IPS DF 6.9 (cell line): ENCODE data around the gene CCR5AS.
"Not testable (repeated sequence)": the region's sequence is repeated elsewhere in the genome, so short reads cannot be mapped to it uniquely, and the experiment has no call there.

Experiments used
- DNase-seq: peaks from one replicate; pipeline ENCODE4 v3.0.0-alpha.2; 2013; ENCODE audit warnings: low read depth, low spot score
- H3K27ac ChIP-seq: one replicate; pipeline ENCODE4 v1.5.1; 2013; ENCODE audit warnings: low read length, control low read depth
- H3K27me3 ChIP-seq: 2 replicates; pipeline ENCODE4 v1.6.1; 2013; ENCODE audit warnings: mild to moderate bottlenecking, low read length; ENCODE audit not compliant: control insufficient read depth, insufficient read depth
- H3K36me3 ChIP-seq: 2 replicates; pipeline ENCODE4 v1.6.1; 2013; ENCODE audit warnings: low read length; ENCODE audit not compliant: control insufficient read depth, insufficient read depth
- H3K4me1 ChIP-seq: 2 replicates; pipeline ENCODE4 v1.6.1; 2013; ENCODE audit warnings: low read length; ENCODE audit not compliant: control insufficient read depth, insufficient read depth
- H3K4me3 ChIP-seq: 2 replicates; pipeline ENCODE4 v1.5.1; 2013; ENCODE audit warnings: mild to moderate bottlenecking, low read length
- H3K9me3 ChIP-seq: 2 replicates; pipeline ENCODE4 v1.6.1; 2013; ENCODE audit warnings: low read length, inconsistent platforms; ENCODE audit not compliant: control insufficient read depth, insufficient read depth
- WGBS: extraction: QIAGEN DNeasy Blood & Tissue Kit; methylation state at CpG from one replicate; pipeline ENCODE4 v1.1.7; 2013; ENCODE audit warnings: mixed read lengths, missing lambda C conversion rate; ENCODE audit not compliant: insufficient read length, insufficient coverage; 5-methylcytosine and 5-hydroxymethylcytosine counted together

Gene CCR5AS

GRCh38 chr3:46427916-46428833 is 21.3 kb upstream of the CCR5AS start:
- no peaks in the 10 kb centered on the region for H3K27me3 ChIP-seq
- H3K36me3 ChIP-seq, result no peaks in the 10 kb centered on the region
- H3K4me1 ChIP-seq, result no peaks in the 10 kb centered on the region
- no CpG with 5 or more reads among the region's 10 CpGs for WGBS
- no peak for DNase-seq
- H3K9me3 ChIP-seq, result no peaks in the 10 kb centered on the region
- H3K27ac ChIP-seq, result no peak overlapping the region
- H3K4me3 ChIP-seq, result no peak overlapping the region

DNA sequence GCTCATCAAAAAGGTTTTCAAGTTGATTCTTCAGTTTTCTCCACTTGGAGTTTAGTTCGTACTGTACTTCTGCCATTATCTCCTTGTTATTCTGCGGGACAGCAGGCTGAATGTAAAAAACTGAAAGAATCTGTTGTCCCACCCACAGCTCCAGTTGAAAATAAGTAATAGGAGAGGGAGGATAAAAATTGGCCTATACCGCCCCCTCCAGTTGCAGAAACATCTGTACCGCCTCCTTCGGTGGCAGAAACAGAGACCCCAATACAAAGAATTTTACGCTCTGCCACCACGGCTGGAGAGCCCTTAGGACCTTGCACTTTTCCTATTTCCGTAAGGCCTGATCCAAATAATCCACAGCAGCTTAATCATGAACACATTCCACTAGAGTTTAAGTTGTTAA is 20.5 kb upstream of the CCR5AS start:
- not testable (repeated sequence) for H3K4me1 ChIP-seq, H3K27ac ChIP-seq, H3K4me3 ChIP-seq, DNase-seq, H3K27me3 ChIP-seq, H3K36me3 ChIP-seq, H3K9me3 ChIP-seq
- WGBS, result no CpG with 5 or more reads among the region's 8 CpGs

GRCh38 chr3:46426476-46426875 is 19.6 kb upstream of the CCR5AS start:
- H3K4me1 ChIP-seq, H3K4me3 ChIP-seq, DNase-seq, H3K36me3 ChIP-seq, H3K9me3 ChIP-seq, H3K27ac ChIP-seq, H3K27me3 ChIP-seq: not testable (repeated sequence)
- no CpG with 5 or more reads among the region's 4 CpGs for WGBS

GRCh38 chr3:46423588-46423987 is 16.7 kb upstream of the CCR5AS start:
- H3K36me3 ChIP-seq, result no peaks in the 10 kb centered on the region
- H3K9me3 ChIP-seq, result no peaks in the 10 kb centered on the region
- H3K27ac ChIP-seq, result no peak overlapping the region
- H3K27me3 ChIP-seq, result no peaks in the 10 kb centered on the region
- no peak for DNase-seq
- H3K4me3 ChIP-seq, result no peak overlapping the region
- peaks cover under 1% of the 10 kb centered on the region; the same call in 1 of the 2 replicates for H3K4me1 ChIP-seq
- WGBS, result no CpG with 5 or more reads among the region's 5 CpGs

DNA sequence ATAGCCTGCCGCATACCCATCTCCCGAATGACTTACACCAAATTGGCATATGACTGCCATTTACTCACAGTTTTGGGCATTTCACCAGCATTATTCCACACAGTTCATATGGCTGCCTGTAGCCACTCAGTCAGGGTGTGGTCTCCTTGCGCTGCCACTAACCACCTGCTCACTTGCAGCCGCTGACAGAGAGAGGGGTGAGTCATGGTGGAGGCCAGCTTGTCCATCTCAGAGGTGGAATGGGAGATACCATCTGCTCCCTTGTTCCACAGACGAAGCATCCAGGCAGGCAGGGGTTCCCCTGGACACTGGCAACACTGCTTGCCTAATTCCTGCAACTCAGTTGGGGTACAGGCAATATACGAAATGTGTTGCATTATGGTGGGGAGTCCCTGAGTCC is 15.8 kb upstream of the CCR5AS start:
- H3K4me1 ChIP-seq, result peaks cover 2% of the 10 kb centered on the region; the same call in 1 of the 2 replicates
- no CpG with 5 or more reads among the region's 6 CpGs for WGBS
- DNase-seq, result no peak

GRCh38 chr3:46420931-46421330 is 14.1 kb upstream of the CCR5AS start:
- no CpG with 5 or more reads among the region's 2 CpGs for WGBS
- H3K27ac ChIP-seq, result no peak overlapping the region

More for the DNA sequence above, 15.8 kb upstream of the CCR5AS start:
- no peak overlapping the region for H3K4me3 ChIP-seq
- no peak overlapping the region for H3K27ac ChIP-seq
- no peaks in the 10 kb centered on the region for H3K9me3 ChIP-seq
- no peaks in the 10 kb centered on the region for H3K27me3 ChIP-seq
- H3K36me3 ChIP-seq, result no peaks in the 10 kb centered on the region

DNA sequence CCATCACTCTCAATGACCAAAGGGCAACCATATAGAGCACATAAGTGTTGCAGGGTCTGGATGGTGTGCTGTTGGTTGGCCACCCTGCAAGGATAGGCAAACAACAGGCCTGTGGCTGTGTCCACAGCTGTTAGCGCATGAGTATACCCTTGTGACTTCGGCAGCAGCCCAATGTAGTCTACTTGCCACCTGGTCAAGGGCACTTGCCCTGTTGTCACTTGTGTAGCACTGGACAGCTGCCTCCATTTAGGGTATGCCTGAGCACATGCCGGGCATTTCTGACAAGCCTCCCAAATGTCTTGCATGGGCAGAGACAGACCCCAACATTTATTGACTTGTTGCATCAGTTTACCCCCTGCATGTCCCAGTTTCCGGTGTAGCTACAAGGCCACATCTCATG is 12.9 kb upstream of the CCR5AS start:
- DNase-seq, result no peak
- WGBS, result no CpG with 5 or more reads among the region's 4 CpGs
- Histone ChIP-seq H3K4me1 (peaks cover 2% of the 10 kb centered on the region; the same call in 1 of the 2 replicates), H3K27me3 (no peaks in the 10 kb centered on the region), H3K27ac (no peak overlapping the region), H3K4me3 (no peak overlapping the region), H3K9me3 (no peaks in the 10 kb centered on the region), H3K36me3 (no peaks in the 10 kb centered on the region)

More at GRCh38 chr3:46420931-46421330, 14.1 kb upstream of the CCR5AS start:
- no peaks in the 10 kb centered on the region for H3K9me3 ChIP-seq
- no peaks in the 10 kb centered on the region for H3K36me3 ChIP-seq
- no peaks in the 10 kb centered on the region for H3K27me3 ChIP-seq
- H3K4me1 ChIP-seq, result peaks cover 2% of the 10 kb centered on the region; the same call in 1 of the 2 replicates
- no peak for DNase-seq
- no peak overlapping the region for H3K4me3 ChIP-seq

DNA sequence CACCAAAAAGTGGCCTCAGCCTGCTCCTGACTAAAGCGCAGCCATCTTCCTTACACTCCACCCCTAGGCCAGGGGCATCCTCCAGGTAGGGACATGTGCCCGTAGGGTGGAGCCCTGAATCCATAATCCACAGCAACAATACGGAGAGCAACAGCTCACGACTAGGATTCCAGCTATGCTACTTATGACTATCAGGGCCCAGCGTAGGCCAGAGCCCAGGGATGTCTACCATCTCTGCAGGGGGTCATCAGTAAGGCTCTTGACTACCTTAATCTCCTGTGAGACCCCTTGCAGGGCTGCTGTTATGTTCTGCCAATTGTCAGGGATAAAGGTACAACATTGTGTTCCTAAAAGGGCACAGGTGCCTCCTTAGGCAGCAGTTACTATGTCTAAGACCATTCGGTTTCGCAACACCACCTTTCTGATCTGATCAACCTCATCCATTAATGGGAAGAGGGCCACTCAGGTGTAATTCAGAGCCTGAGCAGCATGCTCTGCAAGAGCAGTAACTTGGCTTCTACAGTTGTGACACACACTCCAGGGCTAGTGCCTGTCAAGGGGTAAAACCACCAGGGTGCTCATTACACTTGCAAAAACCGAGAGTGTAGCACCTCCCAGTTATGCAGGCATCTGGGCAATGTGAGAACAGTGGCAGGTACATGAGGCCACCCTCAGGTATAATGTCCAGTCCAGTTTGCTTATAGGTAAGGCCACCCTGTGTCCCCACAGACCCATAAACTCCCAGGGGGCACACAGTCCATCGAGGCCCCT is 11.2 kb upstream of the CCR5AS start:
- Histone ChIP-seq H3K27me3 (no peaks in the 10 kb centered on the region), H3K9me3 (no peaks in the 10 kb centered on the region), H3K4me1 (peaks cover 2% of the 10 kb centered on the region; the same call in 1 of the 2 replicates), H3K36me3 (no peaks in the 10 kb centered on the region), H3K4me3 (no peak overlapping the region), H3K27ac (no peak overlapping the region)
- no CpG with 5 or more reads among the region's 9 CpGs for WGBS
- no peak for DNase-seq

DNA sequence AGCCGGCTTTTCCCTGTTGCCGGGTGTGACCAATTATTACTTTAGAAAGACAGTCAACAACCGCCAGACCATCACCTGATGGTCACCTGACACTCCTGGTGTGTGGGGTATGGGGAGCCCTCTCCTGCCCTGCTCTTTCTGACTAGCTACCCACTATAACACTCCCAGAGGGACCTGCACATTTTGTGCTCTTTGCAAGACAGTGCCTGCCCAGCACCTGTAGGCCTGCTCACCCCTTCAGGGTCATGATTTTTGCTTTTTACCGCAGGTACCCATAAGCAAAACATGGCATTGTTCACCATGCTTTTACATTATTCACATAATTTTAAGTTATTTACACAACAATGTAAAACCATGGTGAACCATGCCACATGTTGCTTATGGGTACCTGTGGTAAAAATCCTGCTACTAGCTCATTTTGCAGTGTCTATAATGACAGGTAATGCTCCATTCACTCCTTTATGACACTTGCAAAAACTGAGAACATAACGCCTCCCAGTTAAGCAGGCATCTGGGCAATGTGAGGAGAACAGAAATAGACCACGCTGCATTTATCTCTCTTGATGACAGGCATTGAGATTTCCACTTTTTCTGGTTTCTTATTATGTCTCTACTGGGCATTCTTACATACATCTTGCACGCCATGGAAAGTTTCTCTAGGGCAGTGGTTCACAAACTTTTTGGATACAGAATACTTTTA is 10.1 kb upstream of the CCR5AS start:
- Histone ChIP-seq H3K4me3 (no peak overlapping the region), H3K27me3 (no peaks in the 10 kb centered on the region), H3K27ac (no peak overlapping the region), H3K9me3 (no peaks in the 10 kb centered on the region), H3K36me3 (no peaks in the 10 kb centered on the region), H3K4me1 (peaks cover 2% of the 10 kb centered on the region; the same call in 1 of the 2 replicates)
- no peak for DNase-seq
- no CpG with 5 or more reads among the region's 7 CpGs for WGBS
